GM21825 (cell line): ENCODE results near the gene NEURL2.
"Not testable (repeated sequence)": the region's sequence is repeated elsewhere in the genome, so short reads cannot be mapped to it uniquely, and the experiment has no call there.

ENCODE experiments used
- ATAC-seq: cut with Tn5 transposase; IDR thresholded peaks from one replicate; pipeline ENCODE4 v1.9.1; 2021; ENCODE audit warnings: mild to moderate bottlenecking, moderate library complexity; ENCODE audit not compliant: unreplicated experiment

Gene NEURL2, protein sequence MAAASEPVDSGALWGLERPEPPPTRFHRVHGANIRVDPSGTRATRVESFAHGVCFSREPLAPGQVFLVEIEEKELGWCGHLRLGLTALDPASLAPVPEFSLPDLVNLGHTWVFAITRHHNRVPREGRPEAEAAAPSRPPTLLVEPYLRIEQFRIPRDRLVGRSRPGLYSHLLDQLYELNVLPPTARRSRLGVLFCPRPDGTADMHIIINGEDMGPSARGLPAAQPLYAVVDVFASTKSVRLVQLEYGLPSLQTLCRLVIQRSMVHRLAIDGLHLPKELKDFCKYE

GRCh38 chr20:45890985-45891983, at the start of gene NEURL2, which contains the start of gene CTSA:
Gene NEURL2 (minus strand): TSS chr20:45891208. CDS start chr20:45890991, 217 bp downstream.
Gene CTSA (plus strand): TSS chr20:45891335. CDS start chr20:45891569, 234 bp downstream.
- peak; percentile 59 for ATAC-seq

DNA sequence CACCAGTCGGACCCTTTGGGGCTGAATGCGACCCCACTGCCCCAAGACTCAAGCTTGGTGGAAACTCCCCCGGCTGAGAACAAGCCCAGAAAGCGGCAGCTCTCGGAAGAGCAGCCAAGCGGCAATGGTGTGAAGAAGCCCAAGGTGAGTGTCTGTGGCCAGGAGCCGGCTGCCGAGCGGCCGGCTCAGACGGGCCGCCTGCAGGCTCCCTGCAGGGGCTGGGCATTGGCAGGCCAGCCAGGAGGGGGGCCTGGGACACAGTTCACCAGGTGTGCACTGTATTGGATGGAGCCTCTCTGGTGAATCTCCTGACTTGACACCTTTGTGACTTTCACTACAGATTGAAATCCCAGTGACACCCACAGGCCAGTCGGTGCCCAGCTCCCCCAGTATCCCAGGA, 49.5 kb upstream of the NEURL2 start:
- ATAC-seq: no peak

- ATAC-seq: no peak
Observed at GRCh38 chr20:45940053-45940452, 49.0 kb upstream of the NEURL2 start.

- no peak for ATAC-seq
Observed at GRCh38 chr20:45938727-45939438, 47.9 kb upstream of the NEURL2 start.

- ATAC-seq: no peak
Observed at GRCh38 chr20:45937765-45938164, 46.8 kb upstream of the NEURL2 start.

DNA sequence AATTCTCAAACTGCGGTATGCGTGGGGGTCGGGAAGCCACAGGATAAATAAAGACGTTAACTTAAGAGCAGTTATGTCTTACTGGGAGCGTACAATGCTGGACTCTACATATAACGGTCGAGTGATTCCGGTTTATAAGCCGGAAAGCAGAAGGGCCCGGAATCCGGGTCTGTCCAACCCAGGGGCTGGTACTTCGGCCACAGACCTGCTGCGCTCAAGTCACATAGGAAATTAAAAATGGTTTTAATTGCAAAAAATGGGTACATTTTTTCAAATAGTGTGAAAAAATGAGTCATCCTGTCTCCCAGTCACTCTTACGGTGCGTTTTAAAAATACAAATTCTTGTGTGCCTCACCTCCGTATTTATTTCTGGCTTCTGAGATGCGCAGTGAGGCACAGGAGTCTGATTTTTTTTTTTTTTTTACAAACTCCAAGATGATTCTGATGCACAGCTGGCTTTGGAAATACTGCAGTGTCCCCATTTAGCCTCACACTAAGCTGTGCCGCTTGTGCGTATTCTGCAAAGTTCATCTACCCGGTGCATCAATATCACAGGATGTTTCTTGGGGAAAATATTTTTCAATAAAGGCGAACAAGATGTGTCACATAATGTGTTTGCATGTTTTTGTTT, 44.5 kb upstream of the NEURL2 start:
- peak; percentile 7 for ATAC-seq

GRCh38 chr20:45934586-45935415, 43.8 kb upstream of the NEURL2 start, which contains the start of gene PCIF1:
Gene PCIF1 (plus strand): TSS chr20:45934683. CDS start chr20:45939000, 4,317 bp downstream.
- ATAC-seq: peak; percentile 65

GRCh38 chr20:45934046-45934585, 43.1 kb upstream of the NEURL2 start:
- ATAC-seq: peak; percentile 10

DNA sequence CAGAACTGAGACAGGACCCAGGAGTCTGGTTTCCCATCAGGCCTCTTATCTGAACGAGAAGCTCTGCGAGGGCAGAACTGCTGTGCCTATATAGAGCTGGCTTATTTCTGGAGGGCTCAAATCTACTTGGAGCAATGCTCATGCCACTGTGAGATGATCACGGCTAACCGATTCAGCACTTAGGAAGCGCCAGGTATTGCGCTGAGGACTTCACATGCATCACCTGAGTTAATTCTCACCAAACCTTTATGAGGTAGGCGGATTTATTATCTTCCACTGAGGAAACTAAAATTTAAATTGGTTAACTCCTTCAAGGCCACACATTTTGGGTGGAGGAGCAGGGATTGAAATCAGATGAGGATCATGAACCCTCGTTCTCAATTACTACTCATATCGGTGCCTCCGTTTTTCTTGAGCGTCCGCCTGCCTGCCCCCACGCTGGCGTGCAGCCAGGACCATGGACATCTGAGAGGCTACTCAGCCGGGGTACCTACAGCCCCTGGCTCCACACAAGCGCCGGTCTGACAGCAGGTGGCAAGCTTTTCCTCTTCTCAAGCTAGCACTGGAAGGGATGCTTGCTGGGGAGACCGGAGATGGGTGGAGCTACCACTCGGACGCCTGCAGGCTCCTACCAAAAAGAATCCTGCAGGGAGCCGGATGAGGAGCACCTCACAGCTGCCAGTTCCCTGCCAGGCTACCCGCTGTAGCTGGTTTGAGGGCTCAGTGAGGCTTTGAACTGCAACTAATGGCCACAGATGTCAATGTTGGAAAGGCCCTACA, 42.4 kb upstream of the NEURL2 start:
- peak; percentile 37 for ATAC-seq

DNA sequence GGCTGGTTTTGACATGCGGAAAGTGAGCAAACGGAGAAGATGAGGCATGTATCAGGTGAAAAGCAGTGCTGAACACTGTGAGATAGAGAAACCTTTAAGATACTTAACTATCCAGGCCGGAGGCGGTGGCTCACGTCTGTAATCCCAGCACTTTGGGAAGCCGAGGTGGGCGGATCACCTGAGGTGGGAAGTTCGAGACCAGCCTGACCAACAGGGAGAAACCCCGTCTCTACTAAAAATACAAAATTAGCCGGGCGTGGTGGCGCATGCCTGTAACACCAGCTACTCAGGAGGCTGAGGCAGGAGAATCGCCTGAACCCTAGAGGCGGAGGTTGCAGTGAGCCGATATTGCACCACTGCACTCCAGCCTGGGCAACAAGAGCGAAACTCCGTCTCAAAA, 40.7 kb upstream of the NEURL2 start:
- ATAC-seq: not testable (repeated sequence)

DNA sequence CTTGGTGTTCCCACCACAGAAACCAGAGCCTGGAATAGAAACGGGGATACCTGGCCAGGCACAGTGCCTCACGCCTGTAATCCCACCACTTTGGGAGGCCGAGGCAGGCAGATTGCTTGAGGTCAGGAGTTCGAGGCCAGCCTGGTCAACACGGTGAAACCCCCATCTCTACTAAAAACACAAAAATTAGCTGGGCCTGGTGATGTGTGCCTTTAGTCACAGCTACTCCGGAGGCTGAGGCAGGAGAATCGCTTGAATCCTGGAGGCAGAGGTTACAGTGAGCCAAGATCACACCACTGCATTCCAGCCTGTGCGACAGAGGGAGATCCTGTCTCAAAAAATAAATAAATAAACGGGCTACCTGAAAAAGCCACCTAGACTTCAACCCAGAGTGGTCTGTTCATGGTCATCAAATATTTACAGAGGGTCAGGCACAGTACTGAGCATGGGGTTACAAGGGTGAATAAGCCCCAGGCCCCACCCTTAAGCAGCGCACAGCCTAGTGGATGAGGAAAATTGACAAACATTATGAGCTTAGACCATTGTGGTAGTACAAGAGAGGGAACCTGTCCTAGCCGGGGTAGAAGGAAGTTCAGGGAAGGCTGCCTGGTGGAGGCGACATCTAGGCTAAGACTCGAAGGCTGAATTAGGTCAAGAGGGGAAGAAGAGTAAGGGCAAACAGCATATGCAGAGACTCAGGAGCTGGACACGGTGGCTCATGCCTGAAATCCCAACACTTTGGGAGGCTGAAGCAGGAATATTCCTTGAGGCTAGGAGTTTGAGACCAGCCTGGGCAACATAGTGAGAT, 36.3 kb upstream of the NEURL2 start:
- no peak for ATAC-seq

- no peak for ATAC-seq
Observed at GRCh38 chr20:45926731-45927070, 35.7 kb upstream of the NEURL2 start.

GRCh38 chr20:45925821-45926506, 35.0 kb upstream of the NEURL2 start:
- no peak for ATAC-seq

DNA sequence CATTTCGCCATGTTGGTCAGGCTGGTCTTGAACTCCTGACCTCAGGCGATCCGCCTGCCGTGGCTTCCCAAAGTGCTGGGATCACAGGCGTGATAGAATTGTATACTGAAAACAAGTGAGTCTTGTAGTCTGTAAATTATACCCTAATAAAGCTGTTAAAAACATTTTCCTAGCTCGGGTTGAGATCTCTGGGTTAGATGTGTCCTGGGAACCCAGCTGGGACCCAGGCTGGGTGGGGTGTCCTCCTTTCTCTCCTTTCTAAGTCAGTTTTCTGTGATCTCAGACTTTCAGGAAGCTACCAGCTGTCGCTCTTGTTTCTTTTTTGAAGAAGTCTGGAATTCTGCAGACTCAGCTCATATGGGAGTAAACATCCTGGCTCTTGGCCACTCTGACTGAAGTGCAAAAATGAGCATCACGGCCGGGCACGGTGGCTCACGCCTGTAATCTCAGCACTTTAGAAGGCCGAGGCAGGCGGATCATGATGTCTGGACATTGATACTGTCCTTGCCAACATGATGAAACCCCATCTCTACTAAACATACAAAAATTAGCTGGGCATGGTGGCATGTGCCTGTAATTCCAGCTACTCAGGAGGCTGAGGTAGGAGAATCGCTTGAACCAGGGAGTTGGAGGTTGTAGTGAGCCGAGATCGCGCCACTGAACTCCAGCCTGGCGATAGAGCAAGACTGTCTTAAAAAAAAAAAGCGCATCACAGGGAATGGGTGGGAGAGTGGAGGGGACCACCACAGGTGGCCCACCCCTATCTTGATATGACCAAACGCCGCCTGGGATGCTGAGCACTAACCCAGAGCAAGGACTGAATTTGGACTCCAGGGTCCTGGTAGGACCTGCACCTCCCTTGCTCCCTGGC, 33.6 kb upstream of the NEURL2 start:
- no peak for ATAC-seq

DNA sequence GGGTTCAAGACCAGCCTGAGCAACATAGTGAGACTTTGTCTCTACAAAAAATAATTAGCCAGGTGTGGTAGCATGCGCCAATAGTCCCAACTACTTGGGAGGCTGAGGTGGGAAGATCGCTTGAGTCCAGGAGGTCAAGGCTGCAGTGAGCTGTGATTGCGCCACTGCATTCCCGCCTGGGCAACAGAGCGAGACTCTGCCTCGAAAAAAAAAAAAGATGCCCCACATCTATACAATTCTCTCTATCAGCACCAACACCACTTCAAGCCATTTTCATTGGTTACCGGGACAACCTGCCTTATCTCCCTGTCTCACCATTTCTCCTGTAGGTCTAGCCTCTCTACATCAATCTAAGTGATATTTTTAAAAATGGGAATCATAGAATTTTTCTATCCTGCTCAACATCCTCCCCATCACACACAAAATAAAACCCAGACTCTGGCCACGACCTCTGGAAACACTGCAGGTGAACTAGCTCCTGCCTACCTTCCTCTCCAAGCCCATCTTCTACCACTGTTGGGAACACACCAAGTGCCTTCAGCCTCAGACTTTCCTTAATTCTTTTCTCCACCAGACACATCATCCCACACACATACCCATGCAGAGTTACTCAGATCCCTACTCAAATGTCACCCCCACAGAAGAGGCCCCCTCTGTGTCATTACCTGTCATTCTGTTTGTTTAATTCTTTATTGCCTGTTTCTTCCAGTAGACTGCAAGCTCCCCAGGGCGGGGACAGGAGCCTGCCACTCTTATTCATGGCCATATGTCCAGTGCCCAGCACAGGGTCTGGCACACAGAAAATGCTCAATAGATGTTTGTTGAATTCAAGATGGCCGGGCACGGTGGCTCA, 30.6 kb upstream of the NEURL2 start:
- ATAC-seq: no peak
